Neuronal stem cell (in vitro differentiated cells): Measurements from ENCODE around the gene HOXA5.
A peak's percentile ranks its signal among the peaks of the same experiment; 100 is the strongest.

ENCODE experiments used
- DNase-seq: peaks from one replicate; pipeline ENCODE4 v3.0.0-alpha.2; 2013; ENCODE audit warnings: low spot score
- H2AFZ ChIP-seq: one replicate; pipeline ENCODE4 v1.6.1; 2013; ENCODE audit warnings: mild to moderate bottlenecking, low read length, inconsistent platforms
- H2AK5ac ChIP-seq: 2 replicates; pipeline ENCODE4 v1.6.1; 2013; ENCODE audit warnings: low read depth, mild to moderate bottlenecking, inconsistent platforms, low read length, moderate library complexity, mixed read lengths
- H2BK120ac ChIP-seq: 2 replicates; pipeline ENCODE4 v1.6.1; 2013; ENCODE audit warnings: low read depth, mild to moderate bottlenecking, inconsistent platforms, low read length, moderate library complexity, mixed read lengths
- H2BK12ac ChIP-seq: one replicate; pipeline ENCODE4 v1.6.1; 2013; ENCODE audit warnings: low read length, inconsistent platforms
- H2BK15ac ChIP-seq: 2 replicates; pipeline ENCODE4 v1.6.1; 2013; ENCODE audit warnings: mild to moderate bottlenecking, low read length, inconsistent platforms, mixed read lengths
- H2BK5ac ChIP-seq: one replicate; pipeline ENCODE4 v1.6.1; 2013; ENCODE audit warnings: inconsistent platforms, mild to moderate bottlenecking, low read length, moderate library complexity
- H3K14ac ChIP-seq: one replicate; pipeline ENCODE4 v1.6.1; 2013; ENCODE audit warnings: low read length, inconsistent platforms
- H3K18ac ChIP-seq: 2 replicates; pipeline ENCODE4 v1.6.1; 2013; ENCODE audit warnings: low read length, inconsistent platforms
- H3K23ac ChIP-seq: 2 replicates; pipeline ENCODE4 v1.6.1; 2013; ENCODE audit warnings: low read depth, mild to moderate bottlenecking, mixed read lengths, low read length, inconsistent platforms; ENCODE audit not compliant: poor library complexity
- H3K27ac ChIP-seq: replicated peaks from 3 replicates; pipeline ENCODE4 v1.5.1; 2013; ENCODE audit warnings: low read length, inconsistent platforms
- H3K27me3 ChIP-seq, 3 experiments: 2 replicates each; pipeline ENCODE4 v1.6.1; 2013; ENCODE audit warnings: low read length in 3 of 3, mild to moderate bottlenecking in 2 of 3, inconsistent platforms in 1 of 3, low read depth in 1 of 3, mixed read lengths in 1 of 3, moderate library complexity in 1 of 3; ENCODE audit not compliant: control insufficient read depth in 3 of 3, insufficient read depth in 3 of 3
- H3K36me3 ChIP-seq, 2 donors: replicated peaks in 1 of 2; 2 replicates each; pipeline ENCODE4 v1.6.1; 2013; ENCODE audit warnings: low read length in 2 of 2; ENCODE audit not compliant: control insufficient read depth in 2 of 2, insufficient read depth in 2 of 2
- H3K4ac ChIP-seq: 2 replicates; pipeline ENCODE4 v1.6.1; 2013; ENCODE audit warnings: inconsistent platforms, mild to moderate bottlenecking, low read length, moderate library complexity
- H3K4me1 ChIP-seq, 2 donors: 1 replicate in 1 of 2; 2 replicates in 1 of 2; pipeline ENCODE4 v1.6.1; 2013; ENCODE audit warnings: low read length in 2 of 2, low read depth in 1 of 2; ENCODE audit not compliant: control insufficient read depth in 2 of 2, insufficient read depth in 1 of 2
- H3K4me2 ChIP-seq: one replicate; pipeline ENCODE4 v1.6.1; 2013; ENCODE audit warnings: mild to moderate bottlenecking, low read length, inconsistent platforms; ENCODE audit not compliant: insufficient read depth, poor library complexity, severe bottlenecking
- H3K4me3 ChIP-seq, 2 donors: 2 replicates each; pipeline ENCODE4 v1.5.1; 2013; ENCODE audit warnings: low read length in 2 of 2, mild to moderate bottlenecking in 2 of 2, inconsistent platforms in 1 of 2, moderate library complexity in 1 of 2
- H3K79me1 ChIP-seq: one replicate; pipeline ENCODE4 v1.6.1; 2013; ENCODE audit warnings: low read depth, mild to moderate bottlenecking, inconsistent platforms, low read length, moderate library complexity
- H3K9ac ChIP-seq: one replicate; pipeline ENCODE4 v1.6.1; 2013; ENCODE audit warnings: mild to moderate bottlenecking, low read depth, low read length, inconsistent platforms; ENCODE audit not compliant: poor library complexity
- H3K9me3 ChIP-seq, 2 donors: replicated peaks in 1 of 2; 2 replicates each; pipeline versions ENCODE3 to v1.6.1; 2013; ENCODE audit warnings: low read length in 2 of 2, mild to moderate bottlenecking in 2 of 2, inconsistent platforms in 1 of 2, low read depth in 1 of 2, mixed read lengths in 1 of 2, moderate library complexity in 1 of 2; ENCODE audit not compliant: control insufficient read depth in 2 of 2, insufficient read depth in 1 of 2
- H4K8ac ChIP-seq: one replicate; pipeline ENCODE4 v1.6.1; 2013; ENCODE audit warnings: low read depth, mild to moderate bottlenecking, inconsistent platforms, low read length, moderate library complexity
- H4K91ac ChIP-seq: one replicate; pipeline ENCODE4 v1.6.1; 2013; ENCODE audit warnings: low read length, low read depth, mild to moderate bottlenecking, inconsistent platforms; ENCODE audit not compliant: poor library complexity
- WGBS, 2 donors: extraction: QIAGEN DNeasy Blood & Tissue Kit; methylation state at CpG; one replicate each; pipeline ENCODE4 v1.1.7; 2013; ENCODE audit warnings: missing lambda C conversion rate in 2 of 2, mixed read lengths in 1 of 2; ENCODE audit not compliant: insufficient read length in 2 of 2, insufficient replicate concordance in 1 of 2; ENCODE audit errors: extremely low coverage in 2 of 2; 5-methylcytosine and 5-hydroxymethylcytosine counted together

HOXA5 gene

DNA sequence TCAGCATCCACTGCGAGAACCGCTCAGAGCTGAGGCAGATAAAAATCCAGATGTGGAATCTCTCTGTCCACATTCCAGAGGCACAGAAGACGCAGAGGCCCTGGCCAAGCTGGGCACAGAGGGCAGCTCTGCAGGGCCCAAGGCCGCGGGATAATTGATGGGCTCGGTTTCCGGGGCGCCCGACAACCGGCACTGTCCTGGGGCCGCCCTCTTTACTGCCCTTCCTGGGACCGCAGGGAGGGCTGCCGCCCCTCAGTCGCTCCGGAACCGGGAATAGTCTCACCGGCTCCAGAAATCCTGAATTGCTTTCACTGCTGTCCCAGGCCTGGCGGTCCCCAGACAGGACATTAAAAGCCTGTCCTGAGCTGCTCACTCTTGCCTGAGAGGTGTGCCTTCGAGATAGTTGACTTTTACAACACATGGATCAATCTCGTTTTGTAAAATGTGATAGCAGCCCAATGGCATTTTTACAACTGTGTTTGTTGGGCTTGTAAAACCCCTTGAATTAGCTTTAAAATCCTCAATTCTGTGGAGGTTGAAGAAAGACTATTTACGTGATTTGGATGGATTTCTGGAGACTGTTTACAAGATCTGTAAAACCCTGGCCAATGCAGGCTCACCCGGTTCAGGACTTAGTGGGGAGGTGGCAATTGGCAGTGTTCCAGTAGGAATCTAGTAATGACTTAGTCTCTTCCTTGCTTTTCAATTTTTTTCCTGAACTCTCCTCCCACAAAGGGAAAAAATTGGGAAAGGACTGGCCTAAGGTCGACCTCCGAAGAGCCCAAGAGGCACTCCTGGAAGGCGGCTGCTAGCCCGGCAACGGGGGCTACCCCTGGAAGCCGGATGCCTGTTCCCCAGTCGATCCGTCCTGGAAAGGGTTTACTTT, 5.5 kb upstream of the HOXA5 start:
- H3K4me3 ChIP-seq, result no peak overlapping the region
- no peak overlapping the region for H3K4ac ChIP-seq
- H3K27ac ChIP-seq, result no peak overlapping the region
- H3K9ac ChIP-seq, result no peak overlapping the region
- no peak overlapping the region for H2AFZ ChIP-seq
- peaks cover 3 to 34% of the 10 kb centered on the region in 2 donors for H3K9me3 ChIP-seq
- no peaks in the 10 kb centered on the region for H3K36me3 ChIP-seq
- H3K18ac ChIP-seq, result no peak overlapping the region
- H3K23ac ChIP-seq, result no peak overlapping the region
- no peak for DNase-seq
- no peaks in the 10 kb centered on the region for H3K79me1 ChIP-seq
- H2BK12ac ChIP-seq, result no peak overlapping the region
- H4K8ac ChIP-seq, result peak overlapping the region; percentile 1
- no peak overlapping the region for H4K91ac ChIP-seq
- no peaks in the 10 kb centered on the region for H3K4me1 ChIP-seq
- no peak overlapping the region for H2BK15ac ChIP-seq
- peaks cover 75 to 99% (median 99%) of the 10 kb centered on the region in 3 experiments for H3K27me3 ChIP-seq
- H2BK120ac ChIP-seq, result no peak overlapping the region
- H2BK5ac ChIP-seq, result no peak overlapping the region
- no peak overlapping the region for H2AK5ac ChIP-seq
- peak overlapping the region; percentile 27 for H3K14ac ChIP-seq
- H3K4me2 ChIP-seq, result no peak overlapping the region
- no CpG with 5 or more reads among the region's 30 CpGs for WGBS, 2 donors

DNA sequence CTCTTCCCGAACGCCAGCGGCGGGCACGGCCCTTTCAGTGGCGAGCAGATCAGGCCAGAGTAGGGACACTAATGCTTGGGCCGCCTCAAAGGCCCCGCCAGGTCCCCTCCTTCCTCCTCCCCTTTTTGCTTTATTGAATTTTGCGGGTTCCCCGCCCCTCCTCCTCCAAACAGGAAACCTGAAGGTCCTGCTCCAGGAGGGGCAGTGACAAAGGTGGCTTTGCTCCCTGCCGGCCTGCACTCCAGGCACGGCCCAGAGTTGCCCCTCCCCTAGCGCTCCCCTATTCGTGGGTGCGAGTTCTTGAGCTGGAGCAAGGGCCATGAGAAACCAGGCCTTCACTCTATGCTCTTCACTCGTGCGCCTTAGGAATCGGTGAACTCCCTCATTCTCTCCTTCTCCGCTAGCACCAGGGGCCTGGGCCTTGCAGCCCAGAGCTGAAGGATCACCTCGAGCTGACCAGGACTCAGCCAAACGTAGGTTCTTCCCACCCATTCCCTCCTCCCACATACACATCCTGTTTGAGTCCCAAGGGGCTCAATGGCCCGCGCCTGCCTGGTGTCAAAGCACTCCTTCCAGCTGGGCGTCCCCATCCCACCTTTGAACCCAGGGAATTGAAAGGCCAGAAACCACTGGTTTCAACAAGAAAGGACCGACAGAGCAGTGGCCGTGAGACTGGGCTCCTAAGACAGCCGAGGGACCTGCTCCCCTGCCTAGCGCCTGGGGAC, 4.7 kb upstream of the HOXA5 start:
- Histone ChIP-seq H2BK120ac (no peak overlapping the region), H3K9ac (no peak overlapping the region), H2BK15ac (no peak overlapping the region), H3K23ac (no peak overlapping the region), H3K27me3 (peaks cover 72 to 99% (median 99%) of the 10 kb centered on the region in 3 experiments), H4K91ac (no peak overlapping the region), H3K27ac (no peak overlapping the region), H2AK5ac (no peak overlapping the region), H3K4me2 (no peak overlapping the region), H2BK5ac (no peak overlapping the region), H3K14ac (peak overlapping the region; percentile 27), H2BK12ac (no peak overlapping the region), H3K9me3 (peaks cover 3 to 32% of the 10 kb centered on the region in 2 donors), H3K79me1 (no peaks in the 10 kb centered on the region), H3K4me3 (no peak overlapping the region), H3K4me1 (no peaks in the 10 kb centered on the region), H3K36me3 (no peaks in the 10 kb centered on the region), H3K4ac (no peak overlapping the region), H2AFZ (no peak overlapping the region), H4K8ac (peak overlapping the region; percentile 1), H3K18ac (no peak overlapping the region)
- DNase-seq, result no peak
- WGBS, 2 donors, result no CpG with 5 or more reads among the region's 28 CpGs

GRCh38 chr7:27147199-27148030, 3.9 kb upstream of the HOXA5 start, which contains the start of gene HOXA6:
HOXA6 (minus strand) TSS chr7:27147774; CDS start chr7:27147749, 25 bp downstream.
- peak within 1 kb of the TSS; percentile 66 for H2AFZ ChIP-seq
- no peak within 1 kb of the TSS for H2BK12ac ChIP-seq
- H3K4me2 ChIP-seq, result no peak within 1 kb of the TSS
- no peak within 1 kb of the TSS for H3K27ac ChIP-seq
- no peaks in the 10 kb centered on the region for H3K36me3 ChIP-seq
- H4K8ac ChIP-seq, result peak within 1 kb of the TSS; percentile 1
- no peak within 1 kb of the TSS for H2BK15ac ChIP-seq
- H3K4me1 ChIP-seq, result no peaks in the 10 kb centered on the region
- H3K23ac ChIP-seq, result no peak within 1 kb of the TSS
- H2AK5ac ChIP-seq, result no peak within 1 kb of the TSS
- H3K27me3 ChIP-seq, result peaks cover 72 to 99% (median 99%) of the 10 kb centered on the region in 3 experiments
- DNase-seq, result no peak
- no peak within 1 kb of the TSS for H3K4me3 ChIP-seq
- H3K79me1 ChIP-seq, result no peaks in the 10 kb centered on the region
- WGBS, 2 donors, result no CpG with 5 or more reads among the region's 63 CpGs
- no peak within 1 kb of the TSS for H2BK5ac ChIP-seq
- no peak within 1 kb of the TSS for H2BK120ac ChIP-seq
- H3K18ac ChIP-seq, result no peak within 1 kb of the TSS
- no peak within 1 kb of the TSS for H3K9ac ChIP-seq
- peak within 1 kb of the TSS; percentile 44 for H3K14ac ChIP-seq
- H3K9me3 ChIP-seq, result peaks cover 3 to 28% of the 10 kb centered on the region in 2 donors
- no peak within 1 kb of the TSS for H4K91ac ChIP-seq
- H3K4ac ChIP-seq, result no peak within 1 kb of the TSS
